DMS79 (cell line): ENCODE measurements around the gene GPX1.
"Not testable (repeated sequence)": the region's sequence is repeated elsewhere in the genome, so short reads cannot be mapped to it uniquely, and the experiment has no call there.

Experiments
- DNase-seq: peaks from one replicate; lab custom pipeline; 2025; lab: John Stamatoyannopoulos, UW

The GPX1 gene

DNA sequence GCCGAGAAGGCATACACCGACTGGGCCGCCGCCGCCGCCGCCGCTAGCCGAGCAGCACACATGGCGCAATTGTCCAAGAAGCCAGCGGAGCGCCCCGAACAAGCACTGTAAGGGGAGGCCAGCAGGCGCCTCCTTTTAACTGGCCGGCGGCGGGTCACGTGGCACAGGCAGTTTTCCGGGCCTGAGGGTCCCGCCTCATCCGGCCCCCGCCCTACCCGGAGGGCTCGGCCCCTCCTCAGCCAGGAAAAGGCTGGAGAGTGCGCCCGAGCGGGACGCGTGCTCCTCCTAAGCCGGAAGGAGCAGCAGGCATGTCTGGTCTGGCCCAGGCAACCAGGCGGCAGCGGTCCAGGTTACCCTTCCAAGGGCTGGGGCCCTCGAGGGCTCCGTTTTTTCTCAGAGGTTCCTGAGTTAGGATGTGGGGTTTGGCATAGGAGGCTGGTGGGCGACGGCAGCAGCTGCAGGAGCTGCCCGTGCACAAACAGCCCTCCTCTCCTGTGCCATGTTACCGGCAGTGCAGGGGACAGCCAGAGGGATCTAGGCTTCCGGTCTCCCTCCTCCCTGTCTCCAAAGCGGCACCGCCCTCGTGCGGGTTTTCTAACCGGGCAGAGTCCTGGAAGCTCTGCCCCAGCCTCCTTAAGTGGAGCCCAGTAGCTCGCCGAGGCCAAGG, at the start of gene GPX1:
GPX1 (minus strand) TSS at position 137 of the 667 bp plus-strand sequence; CDS start at position 62, 75 bp downstream.
- peak; percentile 80 for DNase-seq

DNA sequence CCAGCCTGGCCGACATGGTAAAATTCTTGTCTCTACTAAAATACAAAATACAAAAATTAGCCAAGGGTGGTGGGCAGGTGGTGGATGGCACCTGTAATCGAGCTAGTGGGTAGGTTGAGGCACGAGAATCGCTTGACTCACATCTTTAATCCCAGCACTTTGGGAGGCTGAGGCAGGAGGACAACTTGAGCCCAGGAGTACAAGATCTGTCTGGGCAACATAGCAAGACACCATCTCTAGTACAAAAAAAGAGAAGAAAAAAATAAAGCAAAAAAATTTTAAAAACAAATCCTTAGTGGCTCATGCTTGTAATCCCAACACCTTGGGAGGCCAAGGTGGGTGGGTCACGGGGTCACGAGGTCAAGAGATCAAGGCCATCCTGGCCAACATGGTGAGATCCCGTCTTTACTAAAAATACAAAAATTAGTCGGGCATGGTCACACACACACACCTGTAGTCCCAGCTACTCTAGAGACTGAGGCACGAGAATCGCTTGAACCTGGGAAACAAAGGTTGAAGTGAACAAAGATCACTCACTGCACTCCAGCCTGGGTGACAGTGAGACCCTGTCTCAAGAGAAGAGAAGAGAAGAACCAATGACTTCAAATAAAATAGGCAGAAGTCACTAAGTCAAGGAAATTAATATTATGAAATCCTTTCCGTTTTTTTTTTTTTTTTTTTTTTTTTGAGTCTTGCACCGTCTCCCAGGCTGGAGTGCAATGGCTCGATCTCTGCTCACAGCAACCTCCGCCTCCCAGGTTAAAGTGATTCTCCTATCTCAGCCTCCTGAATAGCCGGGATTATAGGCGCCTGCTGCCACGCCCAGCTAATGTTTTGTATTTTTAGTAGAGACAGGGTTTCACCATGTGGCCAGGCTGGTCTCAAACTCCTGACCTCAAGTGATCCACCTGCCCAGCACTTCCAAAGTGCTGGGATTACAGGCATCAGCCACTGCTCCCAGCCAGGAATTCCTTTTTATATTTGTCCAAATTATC, 48.7 kb upstream of the GPX1 start:
- no peak for DNase-seq

GRCh38 chr3:49405570-49405969, 47.4 kb upstream of the GPX1 start:
- DNase-seq = peak; percentile 11

- DNase-seq = no peak
Observed at GRCh38 chr3:49403891-49404290, 45.7 kb upstream of the GPX1 start.

DNA sequence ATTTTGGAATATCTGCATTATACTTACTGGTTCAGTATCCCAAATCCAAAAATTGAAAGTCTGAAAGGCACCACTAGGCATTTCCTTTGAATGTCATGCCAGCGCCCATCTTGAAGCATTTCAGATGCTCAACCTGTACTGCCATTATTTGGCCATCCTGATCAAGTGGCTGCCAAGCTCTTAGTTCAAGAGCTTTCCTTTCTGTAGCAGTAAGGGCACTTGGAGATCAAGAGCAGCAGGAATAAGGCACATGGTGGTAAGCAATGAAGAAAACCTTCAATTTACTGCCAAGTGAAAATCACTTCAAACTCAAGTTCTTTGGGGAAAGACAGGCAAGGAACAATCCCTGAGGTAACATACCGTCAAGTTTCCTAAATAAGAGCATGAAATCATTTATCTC, 43.6 kb upstream of the GPX1 start:
- peak; percentile 68 for DNase-seq

GRCh38 chr3:49399461-49399860, 41.3 kb upstream of the GPX1 start:
- no peak for DNase-seq

GRCh38 chr3:49397470-49397869, 39.3 kb upstream of the GPX1 start:
- DNase-seq = no peak

DNA sequence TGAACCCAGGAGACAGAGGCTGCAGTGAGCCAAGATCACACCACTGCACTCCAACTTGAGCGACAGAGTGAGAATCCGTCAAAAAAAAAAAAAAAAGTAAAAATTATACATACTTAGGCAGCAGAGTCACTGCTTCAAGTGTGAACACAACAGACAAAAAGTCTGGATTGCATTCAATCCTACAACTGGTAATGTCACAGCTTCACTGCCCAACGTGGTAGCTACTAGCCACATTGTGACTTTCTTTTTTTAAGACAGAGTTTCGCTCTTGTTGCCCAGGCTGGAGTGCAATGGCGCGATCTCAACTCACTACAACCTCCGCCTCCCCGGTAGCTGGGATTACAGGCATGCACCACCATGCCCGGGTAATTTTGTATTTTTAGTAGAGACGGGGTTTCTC, 33.2 kb upstream of the GPX1 start:
- not testable (repeated sequence) for DNase-seq

DNA sequence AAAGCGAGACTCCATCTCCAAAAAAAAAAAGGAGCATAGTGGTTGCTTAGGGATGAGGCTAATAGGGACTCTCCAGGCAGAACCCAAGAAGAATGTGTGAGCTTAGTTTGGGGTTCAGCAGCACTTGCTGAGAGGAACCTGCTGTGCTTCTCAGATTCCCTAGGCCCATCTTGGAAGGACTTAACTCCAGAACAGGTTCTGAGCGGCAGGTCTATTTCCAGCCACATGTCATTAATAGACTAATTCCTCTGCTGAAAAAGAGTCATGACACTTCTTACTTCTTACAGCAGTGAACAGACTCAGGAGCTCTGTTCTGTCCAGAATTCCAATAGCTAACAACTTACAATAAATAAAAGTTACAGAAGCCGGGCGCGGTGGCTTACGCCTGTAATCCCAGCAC, 31.1 kb upstream of the GPX1 start:
- no peak for DNase-seq

GRCh38 chr3:49388289-49388820, 30.2 kb upstream of the GPX1 start:
- no peak for DNase-seq

DNA sequence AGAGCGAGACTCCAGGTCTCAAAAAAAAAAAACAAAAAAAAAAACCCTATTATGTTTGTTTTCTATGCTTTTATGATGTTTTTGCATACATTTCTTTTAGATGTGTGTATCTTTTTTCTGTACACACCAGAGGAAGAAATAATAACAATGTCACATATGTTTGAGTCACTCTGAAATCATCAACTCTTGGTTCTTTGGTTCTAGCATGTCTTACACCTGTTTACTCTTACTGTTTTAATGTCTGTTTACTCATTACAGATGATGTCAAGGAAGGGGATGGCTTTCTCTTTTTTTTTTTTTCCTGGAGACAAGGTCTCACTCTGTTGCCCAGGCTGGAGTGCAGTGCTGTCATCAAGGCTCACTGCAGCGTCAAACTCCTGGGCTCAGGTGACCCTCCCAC, 29.6 kb upstream of the GPX1 start:
- no peak for DNase-seq

- no peak for DNase-seq
Observed at GRCh38 chr3:49386056-49386756, 28.1 kb upstream of the GPX1 start.

DNA sequence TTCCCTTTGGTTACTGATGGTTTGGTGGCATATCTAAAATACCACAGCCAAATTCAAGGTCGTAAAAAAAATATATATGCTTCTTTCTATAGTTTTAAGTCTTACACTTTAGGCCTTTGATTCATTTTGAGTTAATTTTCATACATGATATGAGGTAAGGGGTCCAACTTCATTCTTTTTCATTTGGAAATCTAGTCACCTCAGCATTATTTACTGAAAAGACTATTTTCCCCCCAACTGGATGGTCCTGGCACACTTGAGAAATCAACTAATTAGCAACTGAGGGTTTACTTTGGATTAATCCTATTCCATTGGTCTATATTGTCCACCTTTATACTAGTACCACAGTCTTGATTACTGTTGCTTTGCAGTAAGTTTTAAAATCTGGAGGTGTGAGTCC, 27.5 kb upstream of the GPX1 start:
- no peak for DNase-seq

- no peak for DNase-seq
Observed at GRCh38 chr3:49383387-49383786, 25.2 kb upstream of the GPX1 start.

GRCh38 chr3:49378249-49378895, 20.2 kb upstream of the GPX1 start:
- peak; percentile 6 for DNase-seq

GRCh38 chr3:49377483-49377882, 19.3 kb upstream of the GPX1 start:
- no peak for DNase-seq

GRCh38 chr3:49371946-49372345, 13.8 kb upstream of the GPX1 start:
- no peak for DNase-seq

- no peak for DNase-seq
Observed at GRCh38 chr3:49370585-49371290, 12.6 kb upstream of the GPX1 start.

DNA sequence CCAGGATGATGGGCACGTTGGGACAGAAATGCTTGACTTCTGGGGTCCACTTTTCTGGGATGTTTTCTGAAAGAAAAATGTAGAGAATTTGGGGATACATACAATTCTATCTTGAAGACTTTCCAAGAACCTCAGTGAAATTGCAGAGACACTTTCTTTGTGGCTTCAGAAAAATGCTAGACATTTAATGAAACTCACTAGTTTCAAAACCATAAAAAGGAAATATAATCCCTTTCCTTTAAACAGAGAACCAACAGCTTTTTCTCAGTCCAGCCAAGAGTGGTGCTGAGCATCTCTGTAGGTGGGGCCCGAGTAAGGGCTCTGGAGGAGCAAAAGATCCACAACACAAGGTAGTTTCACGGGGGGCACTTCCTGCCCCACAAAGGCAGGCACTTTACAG, 4.4 kb upstream of the GPX1 start:
- no peak for DNase-seq

DNA sequence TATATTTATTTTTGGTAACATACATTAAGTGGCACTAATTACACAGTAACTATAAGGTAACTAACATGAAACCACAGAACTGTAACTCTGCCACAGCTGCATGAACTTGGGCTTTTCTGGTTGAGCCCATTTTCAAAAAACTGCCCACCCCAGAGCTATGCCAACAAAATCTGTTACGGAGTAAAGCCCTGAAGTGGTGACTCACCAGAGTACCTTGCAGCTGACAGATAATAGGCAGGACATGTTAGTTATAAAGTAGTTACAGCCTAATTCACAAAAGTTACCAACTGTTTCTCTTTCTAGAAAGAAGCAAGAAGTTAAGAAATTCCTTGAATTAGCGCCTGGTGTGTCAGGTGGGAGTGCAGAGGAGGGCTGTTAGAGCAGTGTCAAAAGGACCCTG, 1.5 kb upstream of the GPX1 start:
- no peak for DNase-seq

DNA sequence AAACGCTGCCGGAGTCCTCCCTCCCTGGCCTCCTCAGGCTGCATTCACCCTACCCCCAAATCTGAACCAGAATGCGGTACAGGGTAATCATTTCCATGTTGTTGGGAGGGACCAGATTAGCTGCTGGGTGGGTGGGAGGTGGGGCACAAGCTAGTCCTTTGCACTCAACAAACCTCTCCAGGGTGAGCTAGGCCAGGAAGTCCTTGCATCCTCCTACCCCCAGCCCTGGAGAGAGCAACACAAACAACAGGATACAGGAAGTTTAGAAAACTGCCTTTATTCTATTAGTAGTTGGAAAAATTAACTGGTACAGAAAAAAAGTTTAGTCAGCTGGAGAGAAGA, 702 bp upstream of the GPX1 start:
- DNase-seq = no peak
